IPS-11a (cell line): Measurements from ENCODE around the gene PKNOX2.

Source experiments
- H3K4me3 ChIP-seq: one replicate; pipeline ENCODE4 v1.5.1; 2013; ENCODE audit warnings: low read depth, low read length, control low read depth

The PKNOX2 gene

GRCh38 chr11:125229916-125230315, 65.4 kb downstream of the PKNOX2 start:
- no peak overlapping the region for H3K4me3 ChIP-seq

- H3K4me3 ChIP-seq: no peak overlapping the region
Observed at GRCh38 chr11:125233116-125233515, 68.6 kb downstream of the PKNOX2 start.

- H3K4me3 ChIP-seq: no peak overlapping the region
Observed at GRCh38 chr11:125233736-125234275, 69.3 kb downstream of the PKNOX2 start.

- H3K4me3 ChIP-seq: no peak overlapping the region
Observed at GRCh38 chr11:125235071-125235471, 70.5 kb downstream of the PKNOX2 start.

- no peak overlapping the region for H3K4me3 ChIP-seq
Observed at GRCh38 chr11:125236072-125236825, 71.7 kb downstream of the PKNOX2 start.

GRCh38 chr11:125239585-125240560, 75.3 kb downstream of the PKNOX2 start:
- no peak overlapping the region for H3K4me3 ChIP-seq

GRCh38 chr11:125241104-125241503, 76.6 kb downstream of the PKNOX2 start:
- no peak overlapping the region for H3K4me3 ChIP-seq

GRCh38 chr11:125242141-125242775, 77.7 kb downstream of the PKNOX2 start:
- no peak overlapping the region for H3K4me3 ChIP-seq

- H3K4me3 ChIP-seq: no peak overlapping the region
Observed at GRCh38 chr11:125244166-125244565, 79.6 kb downstream of the PKNOX2 start.

GRCh38 chr11:125245299-125245698, 80.7 kb downstream of the PKNOX2 start:
- H3K4me3 ChIP-seq: no peak overlapping the region

GRCh38 chr11:125247431-125247830, 82.9 kb downstream of the PKNOX2 start:
- H3K4me3 ChIP-seq: no peak overlapping the region

GRCh38 chr11:125250318-125251213, 86.0 kb downstream of the PKNOX2 start:
- H3K4me3 ChIP-seq: no peak overlapping the region

- no peak overlapping the region for H3K4me3 ChIP-seq
Observed at GRCh38 chr11:125251214-125251545, 86.6 kb downstream of the PKNOX2 start.

- H3K4me3 ChIP-seq: no peak overlapping the region
Observed at GRCh38 chr11:125251956-125252355, 87.4 kb downstream of the PKNOX2 start.

- no peak overlapping the region for H3K4me3 ChIP-seq
Observed at GRCh38 chr11:125253289-125253688, 88.7 kb downstream of the PKNOX2 start.

- no peak overlapping the region for H3K4me3 ChIP-seq
Observed at GRCh38 chr11:125253795-125254525, 89.4 kb downstream of the PKNOX2 start.

GRCh38 chr11:125256541-125257189, 92.1 kb downstream of the PKNOX2 start:
- no peak overlapping the region for H3K4me3 ChIP-seq

GRCh38 chr11:125257190-125257579, 92.6 kb downstream of the PKNOX2 start:
- H3K4me3 ChIP-seq: no peak overlapping the region

- no peak overlapping the region for H3K4me3 ChIP-seq
Observed at GRCh38 chr11:125257751-125258150, 93.2 kb downstream of the PKNOX2 start.
